HepG2 (cell line): ENCODE results near the gene HTRA2. TPM values are rescaled to one million over a fixed set of nuclear protein-coding genes. Genes with fewer than 3 reads are reported as not detected.

Experiments
- ATAC-seq: fragments of 200-7000 bp; cut with Tn5 transposase; 3 replicates; pipeline ENCODE4 v1.9.1; 2020; ENCODE audit warnings: mild to moderate bottlenecking, moderate library complexity
- BruUV-seq: library from RNA; stranded (reverse); fragments of 400-500 nt; replicated peaks from 2 replicates; lab custom pipeline; 2021; lab: Mats Ljungman, UMichigan
- CTCF ChIA-PET: fragments of 300-600 bp; formaldehyde crosslinking; extraction: SDS; loops from one replicate; lab custom pipeline; 2021; ENCODE audit warnings: low total read pairs, inconsistent platforms, low intra/inter-chr PET ratio; lab: Yijun Ruan, JAX
- POLR2A ChIA-PET: fragments of 350-600 bp; sonication (Branson Sonifier 250); formaldehyde crosslinking; loops from one replicate; lab custom pipeline; 2020; ENCODE audit warnings: antibody characterized with exemption, inconsistent platforms; lab: Yijun Ruan, JAX
- DNase-seq: peaks from one replicate; pipeline ENCODE4 v3.0.0-alpha.2; 2015; ENCODE audit warnings: low spot score
- FAIRE-seq: peaks from 3 replicates; lab custom pipeline; 2011; peaks lifted over from hg19 to GRCh38; lab: Jason Lieb, UNC
- H2AFZ ChIP-seq: one replicate; pipeline ENCODE4 v1.6.1; 2011; ENCODE audit warnings: low read length, inconsistent platforms
- H3K27ac ChIP-seq: fragments of 300-600 bp; 3 replicates; pipeline ENCODE4 v1.8.0; 2011; ENCODE audit warnings: mixed run types, mild to moderate bottlenecking, mixed read lengths, low read length, inconsistent platforms; ENCODE audit not compliant: insufficient read depth; ENCODE audit errors: extremely low read length
- H3K27me3 ChIP-seq, 2 experiments: fragments of 200-600 bp in 1 of 2; 2 replicates in 1 of 2; 3 replicates in 1 of 2; pipeline versions ENCODE4 v1.6.0 to v1.8.0; 2011; ENCODE audit warnings: low read length in 2 of 2, mild to moderate bottlenecking in 2 of 2, moderate library complexity in 2 of 2, inconsistent platforms in 1 of 2; ENCODE audit not compliant: insufficient read depth in 2 of 2, control insufficient read depth in 1 of 2
- H3K36me3 ChIP-seq, 2 experiments: fragments of 200-600 bp in 1 of 2; replicated peaks in 1 of 2; 2 replicates in 1 of 2; 3 replicates in 1 of 2; pipeline versions ENCODE4 v1.5.1 to v1.8.0; 2011; ENCODE audit warnings: low read length in 2 of 2, inconsistent platforms in 1 of 2; ENCODE audit not compliant: insufficient read depth in 2 of 2, control insufficient read depth in 1 of 2
- H3K4me1 ChIP-seq: 2 replicates; pipeline ENCODE4 v1.5.1; 2012; ENCODE audit warnings: low read length, inconsistent platforms; ENCODE audit not compliant: insufficient read depth
- H3K4me2 ChIP-seq: 2 replicates; pipeline ENCODE4 v1.6.0; 2011; ENCODE audit warnings: low read depth, low read length, inconsistent platforms
- H3K4me3 ChIP-seq, 3 experiments: fragments of 200-600 bp in 1 of 3; sonication (generic), shearing (Covaris generic) in 1 of 3; replicated peaks in 1 of 3; 2 replicates each; pipeline ENCODE4 v1.5.1; 2011 to 2016; ENCODE audit warnings: low read length in 3 of 3, inconsistent platforms in 2 of 3, low read depth in 2 of 3, mild to moderate bottlenecking in 2 of 3, control low read depth in 1 of 3, mixed read lengths in 1 of 3; ENCODE audit not compliant: insufficient read depth in 1 of 3
- H3K79me2 ChIP-seq: one replicate; pipeline ENCODE4 v1.6.1; 2011; ENCODE audit warnings: low read length, inconsistent platforms; ENCODE audit not compliant: insufficient read depth
- H3K9ac ChIP-seq: 2 replicates; pipeline ENCODE4 v1.6.0; 2011; ENCODE audit warnings: mild to moderate bottlenecking, low read depth, low read length, inconsistent platforms; ENCODE audit not compliant: insufficient read depth
- H3K9me3 ChIP-seq: 2 replicates; pipeline ENCODE4 v1.5.1; 2012; ENCODE audit warnings: mild to moderate bottlenecking, low read length
- H4K20me1 ChIP-seq: 2 replicates; pipeline ENCODE4 v1.6.0; 2011; ENCODE audit warnings: inconsistent platforms, mild to moderate bottlenecking, low read length, moderate library complexity; ENCODE audit not compliant: insufficient read depth
- ARNT ChIP-seq: fragments of 450-650 bp; IDR thresholded peaks from 2 replicates; pipeline ENCODE4 v1.6.1; 2017
- CSRNP1 ChIP-seq: sonication (generic); formaldehyde crosslinking; IDR thresholded peaks from 2 replicates; pipeline ENCODE4 v1.8.1; 2023; ENCODE audit warnings: mild to moderate bottlenecking, missing genetic modification reagents
- FIP1L1 ChIP-seq: fragments of 200-400 bp; formaldehyde crosslinking; IDR thresholded peaks from 2 replicates; pipeline ENCODE4 v1.6.1; 2018; ENCODE audit warnings: low read depth, mild to moderate bottlenecking, low read length, moderate library complexity, borderline replicate concordance; ENCODE audit not compliant: insufficient read depth
- HNRNPH1 ChIP-seq: fragments of 200-400 bp; formaldehyde crosslinking; optimal IDR thresholded peaks from 2 replicates; pipeline ENCODE3; 2017; ENCODE audit warnings: mild to moderate bottlenecking, low read depth, low read length
- NAIF1 ChIP-seq: sonication (generic); formaldehyde crosslinking; IDR thresholded peaks from 2 replicates; pipeline ENCODE4 v1.5.0; 2020; ENCODE audit warnings: mild to moderate bottlenecking, missing genetic modification reagents, borderline replicate concordance
- NCOA2 ChIP-seq: sonication (generic); formaldehyde crosslinking; IDR thresholded peaks from 2 replicates; pipeline ENCODE4 v1.8.0; 2022; ENCODE audit warnings: inconsistent platforms
- PCBP2 ChIP-seq: fragments of 200-400 bp; formaldehyde crosslinking; optimal IDR thresholded peaks from 2 replicates; pipeline ENCODE3; 2018; ENCODE audit warnings: low read length, low read depth; ENCODE audit not compliant: poor library complexity, severe bottlenecking
- RBM39 ChIP-seq: fragments of 200-400 bp; formaldehyde crosslinking; IDR thresholded peaks from one replicate; pipeline ENCODE4 v1.6.1; 2018; ENCODE audit warnings: antibody characterized with exemption, mild to moderate bottlenecking, low read depth, low read length; ENCODE audit not compliant: poor library complexity, severe bottlenecking
- SP4 ChIP-seq: sonication (generic); formaldehyde crosslinking; IDR thresholded peaks from 2 replicates; pipeline ENCODE4 v1.8.1; 2023; ENCODE audit warnings: mild to moderate bottlenecking, missing genetic modification reagents
- SSRP1 ChIP-seq: IDR thresholded peaks from 2 replicates; pipeline ENCODE4 v1.6.1; 2016; ENCODE audit warnings: control low read depth
- TCF7L2 ChIP-seq: IDR thresholded peaks from 2 replicates; pipeline ENCODE4 v1.6.1; 2011; ENCODE audit warnings: mild to moderate bottlenecking, low read depth, low read length, moderate library complexity
- ZNF577 ChIP-seq: sonication (generic); formaldehyde crosslinking; IDR thresholded peaks from 2 replicates; pipeline ENCODE4 v1.4.0; 2020; ENCODE audit warnings: mild to moderate bottlenecking, low read depth, missing genetic modification reagents, borderline replicate concordance
- WGBS: methylation state at CpG from one replicate; pipeline ENCODE4 v1.1.6; 2017; ENCODE audit warnings: low lambda C conversion rate; 5-methylcytosine and 5-hydroxymethylcytosine counted together
- in situ Hi-C: cut with HindIII; loops from 2 replicates; pipeline ENCODE4 v1.10.0; 2017; ENCODE audit warnings: low pct_unique_long_range_greater_than_20kb; ENCODE audit not compliant: extremely low pct_ligation_motif_present
- intact Hi-C: fragments of 100-400 bp; cut with micrococcal nuclease; formaldehyde crosslinking; loops from one replicate; pipeline ENCODE4 v1.10.0; 2022; ENCODE audit not compliant: unreplicated experiment
- polyA plus RNA-seq, 8 experiments: library from polyadenylated mRNA; depleted of rRNA in 3 of 8; stranded (reverse) in 7 of 8; unstranded in 1 of 8; fragments of >200 nt; fragmentation: Illumina TruSeq in 4 of 8; extraction: Trizol in 4 of 8; gene quantifications; 2 replicates each; pipeline versions ENCODE4 v1.2.1 to v1.2.3, GENCODE V29; 2011 to 2016; ENCODE audit warnings: low read depth in 4 of 8, missing spikeins in 1 of 8, mixed read lengths in 1 of 8; ENCODE audit not compliant: insufficient read depth in 1 of 8
- total RNA-seq, 5 experiments: library from RNA; depleted of rRNA; stranded (reverse); fragments of >200 nt; fragmentation: Illumina TruSeq; extraction: Trizol; gene quantifications; 2 replicates each; pipeline ENCODE4 v1.2.3, GENCODE V29; 2016; ENCODE audit warnings: low read depth in 1 of 5
- TF ChIP-seq, protein P1 (sequence below): sonication (generic); formaldehyde crosslinking; IDR thresholded peaks from 2 replicates; pipeline ENCODE4 v1.5.0; 2020; ENCODE audit warnings: missing genetic modification reagents, mild to moderate bottlenecking, borderline replicate concordance

HTRA2 gene
- total and polyA plus RNA-seq, 2 of the 13 experiments (the other 11 are each of a cell fraction or from before 2014, with no cell fraction given) = 47.7 to 50.3 TPM

GRCh38 chr2:74540291-74540690 lies 10.6 kb downstream of the HTRA2 start (continued):
- TF ChIP-seq, protein P1, sequence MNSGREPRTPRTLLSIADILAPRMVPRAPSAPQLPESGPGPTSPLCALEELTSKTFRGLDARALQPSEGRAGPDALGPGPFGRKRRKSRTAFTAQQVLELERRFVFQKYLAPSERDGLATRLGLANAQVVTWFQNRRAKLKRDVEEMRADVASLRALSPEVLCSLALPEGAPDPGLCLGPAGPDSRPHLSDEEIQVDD (CRISPR knock-in tag) = no peak
- no peak for TF ChIP-seq CSRNP1 (CRISPR knock-in tag)

- H3K4me1 ChIP-seq = peaks cover 2% of the 10 kb centered on the region
- no peak overlapping the region for H3K27ac ChIP-seq
- H3K4me3 ChIP-seq = no peak overlapping the region
- intact Hi-C loops (no loop called here), in situ Hi-C loops (no loop called here)
- H3K9me3 ChIP-seq = no peaks in the 10 kb centered on the region
- no TSS peak for BruUV-seq
- ChIA-PET POLR2A (no interaction called here), CTCF (no interaction called here)
- no peak for ATAC-seq
- no peak overlapping the region for H3K4me2 ChIP-seq
- FAIRE-seq = no peak
- WGBS = 41% methylated on average over 1 of the region's 1 CpG
- no peak for TF ChIP-seq RBM39
- TF ChIP-seq FIP1L1 = no peak
- no peak for TF ChIP-seq HNRNPH1
- TF ChIP-seq SSRP1 = no peak
- no peak for TF ChIP-seq TCF7L2
- TF ChIP-seq NAIF1 (CRISPR knock-in tag) = no peak
- TF ChIP-seq ZNF577 = no peak
- TF ChIP-seq PCBP2 = no peak
- no peak for TF ChIP-seq SP4 (CRISPR knock-in tag)
- TF ChIP-seq ARNT = no peak
- no peak for TF ChIP-seq NCOA2 (CRISPR knock-in tag)
- no peak overlapping the region for H3K9ac ChIP-seq
- no peaks in the 10 kb centered on the region for H4K20me1 ChIP-seq
- H3K36me3 ChIP-seq = no peaks in the 10 kb centered on the region
- peaks cover 0 to 28% of the 10 kb centered on the region in 2 experiments; a peak in 3 of 5 replicates for H3K27me3 ChIP-seq
- H3K79me2 ChIP-seq = no peaks in the 10 kb centered on the region
- H2AFZ ChIP-seq = no peak overlapping the region
- no peak for DNase-seq
Measured at GRCh38 chr2:74542978-74543377, 13.2 kb downstream of the HTRA2 start.
